Transverse colon (tissue), 4 donors: ENCODE results near the gene SEC61B. TPM values are rescaled to one million over a fixed set of nuclear protein-coding genes. Genes with fewer than 3 reads are reported as not detected.
"Not testable (repeated sequence)": the region's sequence is repeated elsewhere in the genome, so short reads cannot be mapped to it uniquely, and the experiment has no call there.

Experiments used
- DNase-seq: peaks from one replicate; pipeline ENCODE4 v3.0.0-alpha.2; 2019
- H3K27ac ChIP-seq, 4 donors: fragments of 200-600 bp; sonication (generic); 2 replicates each; pipeline ENCODE4 v1.5.1; 2016 to 2018; ENCODE audit warnings: inconsistent platforms in 4 of 4
- H3K27me3 ChIP-seq: fragments of 200-600 bp; sonication (generic); 2 replicates; pipeline ENCODE4 v1.5.1; 2017; ENCODE audit warnings: inconsistent platforms
- H3K36me3 ChIP-seq, 4 donors: fragments of 200-600 bp; sonication (generic); 2 replicates each; pipeline ENCODE4 v1.5.1; 2017 to 2019; ENCODE audit warnings: inconsistent platforms in 4 of 4
- H3K4me1 ChIP-seq, 4 donors: fragments of 200-600 bp; sonication (generic); 2 replicates each; pipeline ENCODE4 v1.5.1; 2017 to 2020; ENCODE audit warnings: inconsistent platforms in 4 of 4
- H3K4me3 ChIP-seq, 4 donors: fragments of 200-600 bp; sonication (generic); 1 replicate in 1 of 4; 2 replicates in 3 of 4; pipeline versions ENCODE4 v1.5.1 to v1.6.1; 2017 to 2019; ENCODE audit warnings: inconsistent platforms in 4 of 4
- H3K9me3 ChIP-seq, 2 donors: fragments of 200-600 bp; sonication (generic); 2 replicates each; pipeline ENCODE4 v1.5.1; 2017 to 2019; ENCODE audit warnings: inconsistent platforms in 2 of 2
- EP300 ChIP-seq: sonication (generic); formaldehyde crosslinking; IDR thresholded peaks from one replicate; pipeline ENCODE4 v1.6.1; 2017; ENCODE audit warnings: antibody characterized with exemption, low read depth
- POLR2A ChIP-seq: fragments of 450-650 bp; IDR thresholded peaks from one replicate; pipeline ENCODE4 v1.6.1; 2016; ENCODE audit warnings: antibody characterized with exemption, mild to moderate bottlenecking, moderate library complexity
- POLR2AphosphoS5 ChIP-seq, 3 donors: sonication (generic); formaldehyde crosslinking; IDR thresholded peaks; one replicate each; pipeline ENCODE4 v1.6.1; 2016; ENCODE audit warnings: antibody characterized with exemption in 3 of 3
- WGBS, 2 donors: methylation state at CpG; one replicate each; pipeline ENCODE4 v1.1.5; 2018; ENCODE audit warnings: low coverage in 1 of 2; 5-methylcytosine and 5-hydroxymethylcytosine counted together
- in situ Hi-C, 4 donors: fragments of 200-750 bp; cut with MboI; loops; one replicate each; pipeline versions ENCODE4 v1.15.0 to v1.15.1; 2017; ENCODE audit warnings: low sequenced_read_pairs in 3 of 4, low pct_ligation_motif_present in 1 of 4, low pct_unique_long_range_greater_than_20kb in 1 of 4
- intact Hi-C: fragments of 100-400 bp; cut with DNase I; formaldehyde crosslinking; loops from one replicate; pipeline ENCODE4 v1.15.1; 2023; ENCODE audit warnings: low total_unique reads
- total RNA-seq, 4 donors: library from RNA; depleted of rRNA; stranded (reverse); fragments of >200 nt; gene quantifications; one replicate each; pipeline ENCODE4 v1.1.0, GENCODE V29; 2016
- TF ChIP-seq, protein P1 (sequence below), 5 experiments: fragments of 200-600 bp in 3 of 5; fragments of 450-650 bp in 2 of 5; sonication (generic) in 3 of 5; IDR thresholded peaks; 1 replicate in 2 of 5; 2 replicates in 3 of 5; pipeline ENCODE4 v1.5.1; 2016 to 2017; ENCODE audit warnings: antibody characterized with exemption in 5 of 5, inconsistent platforms in 3 of 5, mild to moderate bottlenecking in 2 of 5, moderate library complexity in 1 of 5

Gene SEC61B
- total RNA-seq, 4 donors from 2014 or later, result 10.1 to 72.5 (median 42.0) TPM

GRCh38 chr9:99235069-99235468, 13.0 kb downstream of the SEC61B start:
- in situ Hi-C loops, result no loop called here
- peaks cover 0 to 19% (median 6%) of the 10 kb centered on the region in 4 donors for H3K36me3 ChIP-seq
- no peak for TF ChIP-seq POLR2A
- no peak for TF ChIP-seq EP300
- TF ChIP-seq POLR2AphosphoS5 (IDR thresholded peaks at IDR 0.05), result no peak
- TF ChIP-seq, protein P1, sequence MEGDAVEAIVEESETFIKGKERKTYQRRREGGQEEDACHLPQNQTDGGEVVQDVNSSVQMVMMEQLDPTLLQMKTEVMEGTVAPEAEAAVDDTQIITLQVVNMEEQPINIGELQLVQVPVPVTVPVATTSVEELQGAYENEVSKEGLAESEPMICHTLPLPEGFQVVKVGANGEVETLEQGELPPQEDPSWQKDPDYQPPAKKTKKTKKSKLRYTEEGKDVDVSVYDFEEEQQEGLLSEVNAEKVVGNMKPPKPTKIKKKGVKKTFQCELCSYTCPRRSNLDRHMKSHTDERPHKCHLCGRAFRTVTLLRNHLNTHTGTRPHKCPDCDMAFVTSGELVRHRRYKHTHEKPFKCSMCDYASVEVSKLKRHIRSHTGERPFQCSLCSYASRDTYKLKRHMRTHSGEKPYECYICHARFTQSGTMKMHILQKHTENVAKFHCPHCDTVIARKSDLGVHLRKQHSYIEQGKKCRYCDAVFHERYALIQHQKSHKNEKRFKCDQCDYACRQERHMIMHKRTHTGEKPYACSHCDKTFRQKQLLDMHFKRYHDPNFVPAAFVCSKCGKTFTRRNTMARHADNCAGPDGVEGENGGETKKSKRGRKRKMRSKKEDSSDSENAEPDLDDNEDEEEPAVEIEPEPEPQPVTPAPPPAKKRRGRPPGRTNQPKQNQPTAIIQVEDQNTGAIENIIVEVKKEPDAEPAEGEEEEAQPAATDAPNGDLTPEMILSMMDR (IDR thresholded peaks at IDR 0.05), result no peak

GRCh38 chr9:99235926-99236634, 14.0 kb downstream of the SEC61B start:
- 55 to 69% methylated on average over 3 to 7 of the region's 7 CpGs for WGBS, 2 donors
- no peaks in the 10 kb centered on the region for H3K27me3 ChIP-seq
- in situ Hi-C loops (no loop called here), intact Hi-C loops (no loop called here)
- peak overlapping the region in 3 of 4 donors; percentile 22 to 30 (median 22) for H3K27ac ChIP-seq
- H3K36me3 ChIP-seq, result peaks cover 0 to 16% (median 3%) of the 10 kb centered on the region in 4 donors
- no peaks in the 10 kb centered on the region for H3K4me1 ChIP-seq
- DNase-seq, result peak; percentile 34
- H3K4me3 ChIP-seq, result no peak overlapping the region
- peak in 2 of 3 donors; percentile 14 to 21 for TF ChIP-seq POLR2AphosphoS5 (IDR thresholded peaks at IDR 0.05)
- TF ChIP-seq, protein P1 (IDR thresholded peaks at IDR 0.05), result no peak
- TF ChIP-seq EP300, result no peak
- H3K9me3 ChIP-seq, result no peaks in the 10 kb centered on the region

More at GRCh38 chr9:99235069-99235468, 13.0 kb downstream of the SEC61B start:
- no peaks in the 10 kb centered on the region for H3K4me1 ChIP-seq
- H3K9me3 ChIP-seq, result no peaks in the 10 kb centered on the region
- peak overlapping the region in 1 of 4 donors; percentile 35 for H3K27ac ChIP-seq
- no peak overlapping the region for H3K4me3 ChIP-seq
- no peak for DNase-seq
- H3K27me3 ChIP-seq, result no peaks in the 10 kb centered on the region
- intact Hi-C loops, result no loop called here

DNA sequence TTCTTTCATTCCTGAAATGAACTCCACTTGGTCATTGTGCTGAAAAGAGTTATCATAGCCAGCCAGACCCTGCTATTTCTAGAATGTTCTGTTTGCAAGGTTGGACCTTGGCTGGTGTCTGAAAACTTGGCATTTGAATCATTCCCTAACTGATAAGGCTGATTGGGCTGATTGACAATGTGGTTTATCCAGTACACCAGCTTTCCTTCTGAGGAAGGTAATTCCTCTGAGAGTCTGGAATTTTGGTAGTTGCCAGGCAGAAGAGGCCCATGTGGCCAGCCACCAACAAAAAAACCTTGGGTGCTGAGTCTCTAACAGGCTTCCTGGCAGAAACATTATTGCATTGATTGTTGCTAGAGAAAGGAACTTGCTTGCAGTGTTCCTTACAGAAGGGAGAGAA, 15.3 kb downstream of the SEC61B start:
- Histone ChIP-seq H3K9me3 (no peaks in the 10 kb centered on the region), H3K4me3 (no peak overlapping the region), H3K36me3 (peaks cover 0 to 6% (median 0%) of the 10 kb centered on the region in 4 donors), H3K27me3 (no peaks in the 10 kb centered on the region), H3K4me1 (no peaks in the 10 kb centered on the region), H3K27ac (no peak overlapping the region)
- in situ Hi-C loops, result no loop called here
- DNase-seq, result no peak
- intact Hi-C loops, result no loop called here
- TF ChIP-seq POLR2AphosphoS5 (IDR thresholded peaks at IDR 0.05) (no peak), EP300 (no peak), POLR2A (no peak)
- TF ChIP-seq, protein P1 (IDR thresholded peaks at IDR 0.05), result no peak

GRCh38 chr9:99237849-99238248, 15.8 kb downstream of the SEC61B start:
- DNase-seq, H3K4me1 ChIP-seq, in situ Hi-C loops, intact Hi-C loops, H3K4me3 ChIP-seq, H3K27me3 ChIP-seq, H3K9me3 ChIP-seq, H3K36me3 ChIP-seq, H3K27ac ChIP-seq: not testable (repeated sequence)
- 93 to 96% methylated on average over 4 of the region's 4 CpGs for WGBS, 2 donors

- H3K27me3 ChIP-seq, result no peaks in the 10 kb centered on the region
- H3K4me1 ChIP-seq, result no peaks in the 10 kb centered on the region
- intact Hi-C loops, result no loop called here
- DNase-seq, result no peak
- H3K36me3 ChIP-seq, result no peaks in the 10 kb centered on the region
- in situ Hi-C loops, result no loop called here
- no peak overlapping the region for H3K4me3 ChIP-seq
- TF ChIP-seq, protein P1 (IDR thresholded peaks at IDR 0.05), result no peak
- TF ChIP-seq POLR2AphosphoS5 (IDR thresholded peaks at IDR 0.05) (no peak), EP300 (no peak), POLR2A (no peak)
- H3K27ac ChIP-seq, result no peak overlapping the region
- no peaks in the 10 kb centered on the region for H3K9me3 ChIP-seq
These were observed 16.2 kb downstream of the SEC61B start for GRCh38 chr9:99238331-99238730.
